H9 (cell line): ENCODE results near the gene GDNF. TPM values are rescaled to one million over a fixed set of nuclear protein-coding genes. Genes with fewer than 3 reads are reported as not detected.

Experiments
- DNase-seq: peaks from one replicate; pipeline ENCODE4 v3.0.0-alpha.2; 2017
- H2AFZ ChIP-seq: one replicate; pipeline ENCODE4 v1.6.1; 2013; ENCODE audit warnings: mild to moderate bottlenecking, low read length, control low read depth, moderate library complexity
- H2AK5ac ChIP-seq: 2 replicates; pipeline ENCODE4 v1.6.1; 2013; ENCODE audit warnings: low read length, control low read depth, mixed read lengths; ENCODE audit not compliant: insufficient read length
- H2BK120ac ChIP-seq: one replicate; pipeline ENCODE4 v1.6.1; 2013; ENCODE audit warnings: low read depth, mild to moderate bottlenecking, low read length, control low read depth, inconsistent platforms; ENCODE audit not compliant: poor library complexity, severe bottlenecking
- H2BK12ac ChIP-seq: 2 replicates; pipeline ENCODE4 v1.6.1; 2013; ENCODE audit warnings: low read length, control low read depth, mixed read lengths, low read depth; ENCODE audit not compliant: insufficient read length
- H2BK15ac ChIP-seq: 2 replicates; pipeline ENCODE4 v1.6.1; 2013; ENCODE audit warnings: low read depth, low read length, control low read depth
- H2BK20ac ChIP-seq: one replicate; pipeline ENCODE4 v1.6.1; 2013; ENCODE audit warnings: low read depth, mild to moderate bottlenecking, low read length, control low read depth, inconsistent platforms; ENCODE audit not compliant: poor library complexity, severe bottlenecking
- H2BK5ac ChIP-seq: 2 replicates; pipeline ENCODE4 v1.6.1; 2013; ENCODE audit warnings: low read length, control low read depth, mixed read lengths; ENCODE audit not compliant: insufficient read length
- H3K14ac ChIP-seq: 2 replicates; pipeline ENCODE4 v1.6.1; 2013; ENCODE audit warnings: low read length, control low read depth; ENCODE audit not compliant: insufficient read depth
- H3K18ac ChIP-seq: 2 replicates; pipeline ENCODE4 v1.6.1; 2013; ENCODE audit warnings: low read depth, mild to moderate bottlenecking, mixed read lengths, low read length, control low read depth; ENCODE audit not compliant: insufficient read length
- H3K23ac ChIP-seq: 2 replicates; pipeline ENCODE4 v1.6.1; 2013; ENCODE audit warnings: low read length, control low read depth, mixed read lengths, low read depth; ENCODE audit not compliant: insufficient read length
- H3K23me2 ChIP-seq: 2 replicates; pipeline ENCODE4 v1.6.1; 2013; ENCODE audit warnings: low read depth, mild to moderate bottlenecking, mixed read lengths, low read length, control low read depth; ENCODE audit not compliant: insufficient read length, poor library complexity, severe bottlenecking
- H3K27ac ChIP-seq: 2 replicates; pipeline ENCODE4 v1.5.1; 2013; ENCODE audit warnings: low read length, control low read depth, mixed read lengths, low read depth; ENCODE audit not compliant: insufficient read length
- H3K27me3 ChIP-seq: 2 replicates; pipeline ENCODE4 v1.6.1; 2013; ENCODE audit warnings: low read length, control low read depth, inconsistent platforms; ENCODE audit not compliant: insufficient read depth
- H3K4ac ChIP-seq: 2 replicates; pipeline ENCODE4 v1.6.1; 2013; ENCODE audit warnings: low read depth, mild to moderate bottlenecking, control low read depth, inconsistent platforms, low read length, moderate library complexity
- H3K4me1 ChIP-seq: 2 replicates; pipeline ENCODE4 v1.6.1; 2013; ENCODE audit warnings: low read length, control low read depth, inconsistent platforms; ENCODE audit not compliant: insufficient read depth
- H3K4me2 ChIP-seq: 2 replicates; pipeline ENCODE4 v1.6.1; 2013; ENCODE audit warnings: low read length, control low read depth, mixed read lengths; ENCODE audit not compliant: insufficient read length, insufficient read depth
- H3K56ac ChIP-seq: 2 replicates; pipeline ENCODE4 v1.6.1; 2013; ENCODE audit warnings: low read depth, mild to moderate bottlenecking, mixed read lengths, low read length, control low read depth; ENCODE audit not compliant: insufficient read length
- H3K79me1 ChIP-seq: 2 replicates; pipeline ENCODE4 v1.6.1; 2013; ENCODE audit warnings: low read depth, mild to moderate bottlenecking, moderate library complexity, low read length, control low read depth, inconsistent platforms; ENCODE audit not compliant: insufficient read depth, poor library complexity, severe bottlenecking
- H3K79me2 ChIP-seq: 2 replicates; pipeline ENCODE4 v1.6.1; 2013; ENCODE audit warnings: low read length, control low read depth, inconsistent platforms; ENCODE audit not compliant: insufficient read depth
- H3K9ac ChIP-seq: 2 replicates; pipeline ENCODE4 v1.6.1; 2013; ENCODE audit warnings: low read length, control low read depth, mixed read lengths; ENCODE audit not compliant: insufficient read length; ENCODE audit errors: extremely low read depth
- H3K9me3 ChIP-seq: one replicate; pipeline ENCODE4 v1.6.1; 2013; ENCODE audit warnings: low read depth, low read length, inconsistent platforms; ENCODE audit not compliant: control insufficient read depth
- H3T11ph ChIP-seq: one replicate; pipeline ENCODE4 v1.6.1; 2013; ENCODE audit warnings: mild to moderate bottlenecking, low read length, control low read depth, inconsistent platforms
- H4K20me1 ChIP-seq: one replicate; pipeline ENCODE4 v1.6.1; 2013; ENCODE audit not compliant: control insufficient read depth, insufficient read length, insufficient read depth
- H4K5ac ChIP-seq: 2 replicates; pipeline ENCODE4 v1.6.1; 2013; ENCODE audit warnings: low read depth, mild to moderate bottlenecking, mixed read lengths, low read length, control low read depth; ENCODE audit not compliant: insufficient read length
- H4K8ac ChIP-seq: replicated peaks from 2 replicates; pipeline ENCODE4 v1.6.1; 2013; ENCODE audit warnings: low read length, control low read depth, mixed read lengths, low read depth; ENCODE audit not compliant: insufficient read length
- H4K91ac ChIP-seq: 2 replicates; pipeline ENCODE4 v1.6.1; 2013; ENCODE audit warnings: low read depth, mild to moderate bottlenecking, moderate library complexity, mixed read lengths, low read length, control low read depth; ENCODE audit not compliant: insufficient read length
- H3K27ac Mint-ChIP-seq, 3 experiments: 2 replicates in 2 of 3; 3 replicates in 1 of 3; pipeline ENCODE4 v1.8.0; 2020 to 2021; ENCODE audit warnings: mixed read lengths in 3 of 3, mild to moderate bottlenecking in 1 of 3, moderate library complexity in 1 of 3
- H3K27me3 Mint-ChIP-seq: 2 replicates; pipeline ENCODE4 v1.8.0; 2021; ENCODE audit warnings: low read depth, mild to moderate bottlenecking, moderate library complexity, mixed read lengths
- H3K36me3 Mint-ChIP-seq, 3 experiments: 2 replicates in 2 of 3; 3 replicates in 1 of 3; pipeline ENCODE4 v1.8.0; 2020 to 2021; ENCODE audit warnings: low read depth in 3 of 3, mixed read lengths in 3 of 3; ENCODE audit not compliant: insufficient read depth in 1 of 3
- H3K4me1 Mint-ChIP-seq, 2 experiments: 2 replicates each; pipeline ENCODE4 v1.8.0; 2020; ENCODE audit warnings: mixed read lengths in 2 of 2
- H3K4me3 Mint-ChIP-seq, 2 experiments: 2 replicates in 1 of 2; 3 replicates in 1 of 2; pipeline ENCODE4 v1.8.0; 2020 to 2021; ENCODE audit warnings: mild to moderate bottlenecking in 2 of 2, mixed read lengths in 2 of 2, moderate library complexity in 1 of 2
- H3K9me3 Mint-ChIP-seq, 2 experiments: 2 replicates in 1 of 2; 3 replicates in 1 of 2; pipeline ENCODE4 v1.8.0; 2020; ENCODE audit warnings: mild to moderate bottlenecking in 2 of 2, mixed read lengths in 2 of 2, moderate library complexity in 1 of 2
- CTCF ChIP-seq: fragments of 200-600 bp; sonication (generic); conservative IDR thresholded peaks from 3 replicates; pipeline ENCODE4 v1.8.0; 2021; ENCODE audit warnings: antibody characterized with exemption, mild to moderate bottlenecking
- WGBS: extraction: QIAGEN DNeasy Blood & Tissue Kit; methylation state at CpG from one replicate; pipeline ENCODE4 v1.1.7; 2013; ENCODE audit warnings: missing lambda C conversion rate, low lambda C conversion rate, mixed read lengths; ENCODE audit not compliant: insufficient read length; ENCODE audit errors: extremely low coverage; 5-methylcytosine and 5-hydroxymethylcytosine counted together
- total RNA-seq: library from RNA; stranded (reverse); gene quantifications from 2 replicates; pipeline ENCODE4 v1.2.1, GENCODE V29; 2021

The GDNF gene
- total RNA-seq, 1 experiment from 2014 or later, result not detected

DNA sequence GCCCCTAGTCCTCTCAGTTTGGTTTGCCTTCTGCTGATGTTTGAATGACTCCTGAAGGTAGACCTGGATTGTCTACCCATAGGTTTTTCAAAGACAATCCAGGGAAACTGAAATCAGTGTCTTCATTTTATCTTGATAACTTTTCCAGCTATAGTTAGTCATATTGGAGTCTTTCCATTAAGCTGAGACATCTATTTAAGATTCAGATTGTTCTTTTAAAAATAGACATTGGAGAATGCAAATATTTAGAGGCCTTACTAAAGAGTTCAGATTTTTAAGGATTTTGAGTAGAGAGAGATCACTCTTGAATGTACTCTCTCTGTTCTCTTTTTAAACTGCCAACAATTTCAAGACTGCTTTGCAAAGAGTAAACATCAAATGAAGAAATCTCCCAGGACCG, 69.1 kb downstream of the GDNF start:
- Histone ChIP-seq H2AK5ac (no peak overlapping the region), H2BK12ac (no peak overlapping the region), H2BK20ac (no peak overlapping the region), H3K27me3 (no peaks in the 10 kb centered on the region; the same call in 1 of the 2 replicates), H3K79me2 (no peaks in the 10 kb centered on the region), H4K5ac (no peak overlapping the region), H3K14ac (no peak overlapping the region), H3K9me3 (no peaks in the 10 kb centered on the region), H3K23ac (no peak overlapping the region), H2BK120ac (no peak overlapping the region), H4K20me1 (no peaks in the 10 kb centered on the region), H4K91ac (no peak overlapping the region), H3T11ph (no peak overlapping the region), H3K18ac (no peak overlapping the region), H2BK15ac (no peak overlapping the region), H3K4ac (no peak overlapping the region), H3K56ac (no peak overlapping the region), H3K4me1 (no peaks in the 10 kb centered on the region), H3K79me1 (no peaks in the 10 kb centered on the region), H3K9ac (no peak overlapping the region), H3K27ac (no peak overlapping the region), H3K23me2 (no peaks in the 10 kb centered on the region), H4K8ac (no peak overlapping the region), H3K4me2 (no peak overlapping the region), H2BK5ac (no peak overlapping the region), H2AFZ (no peak overlapping the region)
- H3K27me3 Mint-ChIP-seq, result peaks cover 2% of the 10 kb centered on the region
- WGBS, result no CpG with 5 or more reads among the region's 1 CpG
- no peak for DNase-seq
- no peak overlapping the region for H3K4me3 Mint-ChIP-seq
- peaks cover 12 to 13% of the 10 kb centered on the region in 2 experiments for H3K9me3 Mint-ChIP-seq
- H3K27ac Mint-ChIP-seq, result no peak overlapping the region
- TF ChIP-seq CTCF, result no peak
- H3K4me1 Mint-ChIP-seq, result no peaks in the 10 kb centered on the region
- peaks cover 5 to 14% (median 9%) of the 10 kb centered on the region in 3 experiments for H3K36me3 Mint-ChIP-seq
